HK-2 (cell line): ENCODE data around the gene OSM.

Experiments
- DNase-seq: peaks from one replicate; pipeline ENCODE4 v3.0.0-alpha.2; 2018; ENCODE audit not compliant: unreplicated experiment

Gene OSM

DNA sequence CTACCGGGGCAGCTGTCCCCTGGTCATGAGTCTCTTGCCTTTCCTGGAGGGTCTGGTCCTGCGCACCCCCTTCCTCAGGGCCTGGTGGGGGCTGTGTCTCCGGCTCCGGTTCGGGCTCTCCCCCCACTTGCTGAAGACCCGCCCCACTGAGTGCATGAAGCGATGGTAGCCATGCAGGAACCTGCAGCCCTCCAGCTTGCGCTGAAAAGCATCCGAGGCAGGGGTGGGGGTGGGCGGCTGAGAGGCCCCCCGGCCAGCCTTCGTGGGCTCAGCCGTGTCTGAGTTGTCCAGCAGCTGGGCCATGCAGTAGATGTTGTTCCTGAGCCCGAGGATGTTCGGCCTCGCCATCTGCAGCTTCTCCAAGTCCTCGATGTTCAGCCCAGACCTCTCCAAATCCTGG, 2.8 kb downstream of the OSM start:
- no peak for DNase-seq

DNA sequence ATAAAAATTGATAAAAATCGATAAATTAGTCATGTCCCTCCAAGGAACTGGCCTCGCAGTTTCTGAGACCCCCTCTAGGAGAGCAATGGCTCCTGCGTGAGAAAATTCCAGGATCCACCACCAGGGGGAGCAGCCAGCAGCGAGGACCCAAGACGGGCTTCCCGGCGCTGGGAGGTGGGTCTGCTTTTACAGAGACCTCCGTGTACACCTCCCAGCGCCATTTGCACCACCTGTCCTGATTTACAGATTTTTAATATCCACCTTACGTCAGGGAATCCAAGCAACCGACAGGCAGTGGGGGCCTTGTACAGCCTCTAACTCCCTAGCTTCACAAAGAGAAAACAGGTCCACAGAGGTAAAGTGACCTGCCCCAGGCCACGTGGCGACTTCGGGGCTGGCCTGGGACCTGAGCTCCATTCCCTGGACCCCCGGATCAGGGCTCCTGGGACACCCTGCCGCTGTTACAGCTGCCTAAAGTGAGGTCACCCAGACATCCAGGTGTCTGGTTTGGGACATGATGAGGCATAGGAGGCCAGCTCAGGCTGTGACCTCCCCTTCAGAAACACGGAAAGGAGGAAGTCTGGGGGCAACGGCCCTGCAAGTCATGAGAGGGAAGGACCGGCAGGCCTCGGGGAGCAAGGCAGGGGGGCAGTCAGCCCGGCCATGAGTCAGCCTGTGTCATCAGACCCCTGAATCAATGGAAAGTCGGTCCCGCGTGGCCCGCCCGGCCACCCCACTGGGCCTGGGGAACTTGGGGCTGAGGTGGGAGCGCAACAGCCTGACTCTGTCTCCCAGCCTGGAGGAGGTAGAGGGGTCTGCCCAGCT, 3.5 kb downstream of the OSM start:
- DNase-seq: peak; percentile 78

- DNase-seq: no peak
These were observed 4.5 kb downstream of the OSM start for GRCh38 chr22:30262112-30262511.

- DNase-seq: peak; percentile 31
These were observed 5.5 kb downstream of the OSM start for GRCh38 chr22:30261134-30261533.

- no peak for DNase-seq
These were observed 6.0 kb downstream of the OSM start for GRCh38 chr22:30260682-30261081.

DNA sequence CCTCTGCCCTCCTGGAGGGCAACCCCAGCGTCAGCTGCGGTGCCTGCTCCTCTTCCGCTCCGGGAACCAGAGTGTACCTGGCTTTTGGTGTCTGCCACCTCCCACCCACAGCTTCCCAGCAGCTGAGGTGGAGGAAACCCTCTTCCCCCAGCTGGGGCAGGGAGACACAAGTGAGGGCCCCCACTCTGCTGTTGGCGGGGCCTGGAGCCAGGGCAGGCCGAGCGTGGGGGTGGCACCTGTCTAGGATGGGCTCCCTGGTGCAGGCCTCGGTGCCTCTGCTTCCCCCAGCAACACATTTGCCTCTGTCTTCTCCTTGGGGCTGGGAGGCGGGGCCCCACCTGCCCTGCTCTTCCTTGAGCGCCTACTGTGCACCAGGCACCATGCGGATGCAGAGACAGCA, 6.4 kb downstream of the OSM start:
- DNase-seq: no peak

DNA sequence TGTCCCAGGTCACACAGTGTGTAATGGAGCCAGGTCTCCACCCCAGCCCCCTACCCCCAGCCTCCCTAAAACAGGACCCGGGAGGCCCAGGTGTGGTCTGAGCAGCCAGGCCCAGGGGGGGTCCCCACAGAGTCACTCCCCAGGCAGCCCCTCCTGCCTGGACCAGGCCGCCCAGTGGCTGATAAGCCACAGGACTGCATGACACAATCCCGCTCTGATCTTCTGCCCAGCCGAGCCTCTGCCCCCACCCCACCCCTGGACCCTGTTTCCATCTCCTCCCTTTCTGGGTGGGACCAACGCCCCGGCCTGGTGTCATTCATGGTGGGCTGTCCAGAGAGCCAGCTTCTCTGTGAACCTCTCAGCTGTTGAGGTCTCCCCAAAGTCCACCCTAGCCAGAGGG, 12.3 kb downstream of the OSM start:
- peak; percentile 71 for DNase-seq

DNA sequence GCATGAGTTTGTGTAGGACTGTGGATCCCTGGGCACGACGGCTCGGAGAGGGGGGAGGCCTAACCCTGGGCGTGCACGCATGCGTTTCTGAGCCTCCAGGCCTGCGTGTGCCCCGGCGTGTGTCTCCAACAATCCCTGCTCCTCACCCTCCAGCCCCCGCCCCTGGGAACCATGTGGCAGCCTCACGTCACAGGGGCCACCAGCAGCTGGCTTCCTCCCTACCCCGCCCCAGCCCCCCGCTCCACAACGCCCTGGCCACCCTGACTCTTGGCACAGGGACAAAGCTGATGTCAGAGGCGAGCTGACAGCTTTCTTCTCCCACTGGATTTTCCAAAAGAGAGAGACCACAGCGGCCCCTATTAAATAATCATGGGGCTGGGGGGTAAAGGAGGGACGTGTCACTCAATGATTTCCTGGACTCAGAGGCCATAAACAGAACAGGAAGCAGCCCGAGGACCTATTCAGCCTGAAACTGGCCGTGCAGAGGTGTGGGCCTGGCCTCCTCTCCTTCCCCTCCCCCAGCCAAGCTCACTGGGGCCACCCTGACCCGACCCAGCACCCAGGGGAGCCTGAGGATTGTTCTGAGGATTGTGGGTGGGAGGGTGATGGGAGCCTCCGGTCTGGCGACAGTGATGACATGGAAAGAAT, 13.3 kb downstream of the OSM start:
- peak; percentile 88 for DNase-seq

DNA sequence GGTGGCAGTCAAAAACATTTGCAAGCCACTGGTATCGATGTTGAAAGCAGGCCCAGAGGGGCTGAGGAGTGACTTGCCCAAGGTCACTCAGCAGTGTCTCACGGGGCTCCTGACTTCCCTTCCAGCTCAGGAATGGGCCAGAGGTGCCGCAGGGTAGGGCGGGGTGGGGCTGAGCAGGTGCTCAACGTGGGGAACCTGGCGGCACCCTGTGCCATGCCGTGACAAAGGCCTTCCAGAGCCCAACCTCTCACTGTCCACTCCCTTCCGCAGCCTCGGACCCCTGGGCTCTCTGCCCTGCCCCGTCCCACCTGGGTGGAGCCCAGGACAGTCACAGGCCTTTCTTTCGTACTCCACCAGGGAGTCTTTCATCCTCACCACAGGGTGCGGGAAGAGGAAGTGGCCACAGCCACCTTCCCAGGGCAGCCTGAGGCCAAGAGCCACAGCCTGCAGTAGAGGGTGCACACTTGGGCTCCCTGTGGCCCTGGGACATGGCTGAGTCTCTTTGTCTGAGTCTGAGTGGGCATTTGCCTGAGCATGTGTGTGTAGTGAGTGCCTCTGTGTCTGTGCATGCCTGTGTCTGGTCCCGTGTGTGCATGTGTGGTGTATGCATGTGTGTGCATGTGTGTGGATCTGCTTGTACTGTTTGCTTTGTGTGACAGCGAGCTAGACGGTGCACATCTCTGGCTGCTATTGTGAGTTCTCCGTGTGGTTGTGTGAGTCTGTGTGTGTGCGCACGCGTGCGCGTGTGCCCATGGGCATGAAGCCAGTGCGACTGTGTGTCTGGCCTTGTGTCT, 14.0 kb downstream of the OSM start:
- DNase-seq: no peak

DNA sequence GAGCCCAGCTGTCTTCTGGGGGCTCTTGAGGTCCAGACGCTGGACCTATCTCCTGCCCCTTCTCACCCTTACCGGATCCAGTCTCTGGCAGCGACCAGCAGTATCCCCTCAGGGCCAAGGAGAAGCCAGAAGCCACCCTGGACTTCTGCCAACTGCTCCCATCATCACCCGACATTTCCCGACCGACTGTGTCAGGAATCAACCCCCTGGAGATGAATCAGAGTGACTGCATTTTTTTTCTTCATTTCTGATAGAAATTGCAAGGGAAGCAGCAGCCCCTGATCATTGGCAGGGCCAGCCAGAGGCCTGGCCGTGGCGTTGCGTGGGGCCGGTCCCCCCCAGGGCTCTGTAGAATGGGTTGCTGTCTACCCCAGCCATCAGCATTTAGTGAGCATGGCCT, 14.9 kb downstream of the OSM start:
- DNase-seq: peak; percentile 77

- DNase-seq: peak; percentile 92
These were observed 15.9 kb downstream of the OSM start for GRCh38 chr22:30250661-30251267.

GRCh38 chr22:30250039-30250565, 16.5 kb downstream of the OSM start:
- no peak for DNase-seq

DNA sequence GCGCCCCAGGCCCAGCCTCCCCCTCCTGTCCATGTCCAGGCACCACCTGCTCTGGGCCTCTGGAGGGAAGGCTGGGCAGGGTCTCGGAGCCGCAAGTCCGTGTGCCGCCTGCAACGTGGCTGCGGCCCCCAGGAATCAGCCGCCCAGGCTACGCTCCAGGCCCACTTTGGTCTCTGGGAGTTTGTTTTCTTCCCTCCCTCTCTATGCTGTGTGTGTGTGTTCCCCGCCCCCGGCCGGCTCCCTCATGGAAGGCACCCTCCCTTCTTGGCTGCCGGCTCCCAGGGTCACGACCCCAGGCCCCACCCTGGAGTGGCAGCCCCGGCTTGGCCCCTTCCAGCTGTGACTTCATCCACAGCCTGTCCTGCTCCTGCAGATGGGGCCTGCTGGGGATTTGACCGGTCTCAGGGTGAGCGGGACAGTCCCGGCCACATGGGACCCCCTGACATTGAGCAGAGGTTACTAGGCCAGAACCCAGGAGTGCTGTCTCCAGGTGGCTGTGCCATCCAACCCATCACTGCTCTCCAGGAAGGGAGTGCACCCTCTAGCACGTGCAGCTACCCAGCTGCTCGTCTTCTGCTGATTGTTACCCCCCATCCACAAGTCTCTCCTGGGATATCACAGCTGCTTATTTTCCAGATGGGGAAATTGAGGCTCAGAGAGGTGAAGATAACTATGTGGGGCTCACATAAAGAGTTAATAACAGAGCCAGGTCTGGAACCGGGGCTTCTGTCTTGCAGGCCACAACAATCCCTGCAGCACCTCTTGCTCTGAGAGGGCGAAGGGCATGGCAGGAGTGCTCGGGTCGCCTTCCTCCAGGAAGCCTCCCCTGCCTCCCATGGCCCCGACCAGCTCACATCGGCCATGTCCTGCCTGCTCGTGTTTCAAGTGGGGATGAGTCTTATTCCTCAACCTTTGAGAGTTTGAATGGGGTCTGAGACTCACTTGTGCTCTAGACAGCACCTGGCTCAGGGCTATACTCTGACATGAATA, 17.3 kb downstream of the OSM start:
- no peak for DNase-seq

- DNase-seq: no peak
These were observed 18.2 kb downstream of the OSM start for GRCh38 chr22:30248484-30248883.

GRCh38 chr22:30247974-30248373, 18.7 kb downstream of the OSM start:
- DNase-seq: no peak

- DNase-seq: no peak
These were observed 19.1 kb downstream of the OSM start for GRCh38 chr22:30247561-30247960.

GRCh38 chr22:30246814-30247376, 19.8 kb downstream of the OSM start:
- DNase-seq: no peak

DNA sequence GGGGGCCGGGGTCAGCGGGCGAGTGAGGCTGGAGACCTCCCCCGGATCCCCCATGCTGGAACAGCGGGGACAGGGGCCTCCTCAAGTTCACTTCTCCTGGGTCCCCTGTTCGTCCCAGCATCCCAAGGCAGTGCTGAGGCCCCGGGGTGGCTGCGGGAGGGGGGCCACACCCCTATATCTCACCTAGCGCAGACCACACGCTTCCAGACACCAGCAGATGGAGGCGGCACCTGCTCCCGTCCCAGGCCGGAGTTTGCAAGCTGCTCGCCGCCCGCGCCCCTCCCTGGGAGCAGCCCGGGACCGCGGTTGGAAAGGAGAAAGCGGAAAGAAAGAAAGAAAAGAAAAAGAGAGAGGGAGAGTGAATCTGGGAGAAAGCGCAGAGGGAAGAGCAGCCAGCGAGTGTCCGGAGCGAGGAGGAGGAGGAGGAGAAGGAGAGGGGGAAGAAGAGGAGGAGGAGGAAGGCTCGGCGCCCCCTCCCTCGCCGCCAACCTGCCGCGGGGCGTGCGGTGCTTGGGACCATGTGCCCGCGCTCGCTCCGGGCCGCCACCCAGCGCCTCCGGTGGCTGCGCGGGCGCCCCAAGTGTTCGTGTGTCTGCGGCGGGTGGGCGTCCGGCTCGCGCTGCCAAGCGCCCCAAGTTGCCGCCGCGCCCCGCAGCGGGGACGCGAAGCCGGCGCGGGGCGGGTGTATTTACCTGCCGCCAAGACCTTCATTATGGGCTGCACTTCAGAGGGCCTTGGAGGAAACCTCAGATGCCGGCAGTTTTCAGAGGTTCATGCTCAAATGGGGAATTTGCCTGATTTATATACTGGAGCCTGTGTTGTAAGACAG, 20.5 kb downstream of the OSM start, which contains the start of gene LIF:
Gene LIF, minus strand, starts transcription at position 775 of the 829 bp plus-strand sequence. Its CDS starts 64 bp downstream, at position 711.
- no peak for DNase-seq
